MV-4-11 (cell line): ENCODE results near the gene MAGI2.
A peak's percentile ranks its signal among the peaks of the same experiment; 100 is the strongest.
"Not testable (repeated sequence)": the region's sequence is repeated elsewhere in the genome, so short reads cannot be mapped to it uniquely, and the experiment has no call there.

Source experiments
- DNase-seq: peaks from one replicate; lab custom pipeline; 2025; lab: John Stamatoyannopoulos, UW

Gene MAGI2

GRCh38 chr7:78346827-78347226, 1106.6 kb downstream of the MAGI2 start:
- no peak for DNase-seq

DNA sequence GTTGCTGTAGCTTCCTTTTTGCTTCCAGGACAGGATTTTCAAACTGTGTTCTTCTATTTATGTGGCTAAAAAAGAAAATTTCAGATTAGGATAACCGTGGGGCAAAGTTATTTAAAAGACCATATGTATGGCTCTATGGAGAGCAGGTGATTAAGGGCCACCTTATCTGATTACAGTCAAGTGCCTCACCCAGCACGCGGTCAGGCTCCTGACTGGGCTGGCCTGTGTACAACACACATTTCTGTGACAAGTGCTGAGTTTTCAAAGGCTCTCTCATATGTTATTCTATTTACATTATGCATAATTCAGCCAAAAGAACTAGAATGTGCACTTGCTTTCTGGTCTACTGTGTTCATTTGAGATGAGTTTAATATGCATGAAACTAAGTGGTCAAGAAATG, 1107.5 kb downstream of the MAGI2 start:
- DNase-seq = no peak

- no peak for DNase-seq
These were observed 1108.1 kb downstream of the MAGI2 start for GRCh38 chr7:78345293-78345911.

- no peak for DNase-seq
These were observed 1119.0 kb downstream of the MAGI2 start for GRCh38 chr7:78334426-78334825.

DNA sequence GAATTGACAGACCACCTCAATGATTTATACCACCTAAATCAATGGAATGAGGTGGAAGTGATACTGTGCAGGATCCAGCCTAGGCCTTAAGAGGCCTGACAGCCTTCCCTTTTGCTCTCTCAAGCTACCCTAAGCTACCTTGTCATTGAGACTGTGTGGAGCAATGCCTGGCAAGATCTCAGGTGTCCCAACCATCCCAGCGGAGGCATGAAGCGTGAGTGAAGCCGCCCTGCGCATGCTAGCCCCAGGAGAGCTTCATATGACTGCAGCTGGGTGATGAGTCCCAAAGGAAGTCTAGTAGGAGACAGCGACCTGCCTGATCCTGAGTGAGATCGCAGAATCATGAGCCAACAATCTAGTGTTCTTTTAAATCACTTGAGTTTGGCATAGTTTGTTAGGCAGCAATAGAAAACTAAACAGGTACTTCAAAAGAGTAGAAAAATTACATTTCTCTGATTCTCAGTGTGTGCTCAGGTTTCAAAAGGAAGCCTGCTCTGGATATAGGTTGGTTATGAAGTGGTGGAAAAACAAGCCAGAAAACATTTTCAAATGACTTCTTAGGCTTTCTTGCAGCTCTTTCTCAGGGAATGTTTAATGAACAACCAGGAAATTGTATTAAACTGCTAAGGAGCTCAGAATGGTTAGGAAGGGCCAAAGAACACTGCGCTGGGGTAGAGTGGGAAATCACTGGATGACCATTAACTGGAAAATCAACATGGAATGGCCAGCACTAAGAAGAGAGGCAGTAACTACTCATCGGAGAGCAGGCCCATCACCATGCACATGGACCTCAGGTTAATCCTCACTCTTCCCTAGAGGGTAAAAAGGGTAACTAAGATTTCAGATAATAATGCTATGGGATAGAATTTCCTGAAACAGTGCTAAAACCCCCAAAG, 1119.7 kb downstream of the MAGI2 start:
- DNase-seq = no peak

DNA sequence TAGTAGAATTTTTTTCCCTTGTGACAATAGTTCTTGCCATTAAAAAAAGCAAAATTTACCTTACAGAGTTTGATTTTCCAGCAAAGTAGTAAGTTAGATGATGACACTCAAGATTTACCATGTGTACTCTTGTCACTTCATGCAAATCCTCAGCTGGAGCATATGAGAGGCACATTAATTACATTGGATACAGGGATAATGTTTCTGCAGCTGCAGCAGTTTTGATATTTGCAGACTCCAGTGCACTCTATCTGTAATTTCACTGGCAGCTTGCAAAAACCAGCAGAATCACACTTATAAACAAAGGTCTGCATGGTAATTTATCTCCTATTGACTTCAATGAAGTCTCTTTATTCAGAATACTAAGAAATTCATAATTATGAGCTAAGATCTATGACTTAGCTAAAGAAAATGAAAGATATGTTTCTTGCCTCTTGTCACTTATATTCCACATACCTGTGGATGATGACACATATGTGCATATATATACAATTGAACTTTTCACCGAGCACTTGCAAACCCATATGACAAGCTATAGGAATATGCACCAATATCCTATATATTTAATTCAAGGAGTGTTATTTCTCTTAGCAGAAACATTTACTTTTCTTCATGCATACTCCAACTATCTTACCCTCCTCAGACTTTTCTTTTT, 1124.3 kb downstream of the MAGI2 start:
- no peak for DNase-seq

DNA sequence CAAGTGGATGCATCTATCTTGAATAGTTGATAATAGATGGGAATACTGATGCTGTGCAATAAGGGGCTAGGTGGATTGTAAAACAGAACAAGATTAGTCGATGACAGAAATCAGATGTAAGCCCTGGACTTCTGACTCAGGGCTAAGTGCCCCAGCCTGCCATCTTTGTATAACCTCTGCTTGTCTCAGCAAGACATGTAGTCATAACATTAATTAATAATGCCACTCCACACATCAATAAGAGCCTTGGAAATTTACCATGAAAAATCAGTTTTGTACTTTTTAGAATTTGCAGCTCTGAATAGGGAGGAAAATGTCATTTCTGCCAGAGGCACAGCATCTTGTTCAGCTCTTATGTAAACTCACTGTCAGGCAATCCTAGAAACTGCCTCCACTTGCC, 1125.7 kb downstream of the MAGI2 start:
- no peak for DNase-seq

GRCh38 chr7:78326876-78327275, 1126.6 kb downstream of the MAGI2 start:
- DNase-seq = no peak

DNA sequence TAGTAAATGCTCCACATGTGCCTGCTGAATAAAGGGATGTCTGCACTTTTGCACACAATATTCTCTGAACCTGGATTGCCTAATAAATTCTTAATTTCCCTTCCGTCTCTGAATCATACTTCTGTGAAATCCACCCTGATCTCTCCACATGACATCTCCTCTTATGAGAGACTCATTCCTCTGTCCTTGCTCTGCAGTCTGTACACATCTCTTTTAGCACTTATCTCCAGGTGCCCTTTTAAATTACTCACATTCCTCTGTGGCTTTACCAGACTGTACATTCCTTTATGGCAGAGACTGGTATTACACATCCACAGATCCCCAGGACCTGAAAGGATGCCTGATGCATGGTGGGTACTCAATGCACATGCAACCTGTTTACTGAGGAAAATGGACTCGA, 1127.3 kb downstream of the MAGI2 start:
- no peak for DNase-seq

DNA sequence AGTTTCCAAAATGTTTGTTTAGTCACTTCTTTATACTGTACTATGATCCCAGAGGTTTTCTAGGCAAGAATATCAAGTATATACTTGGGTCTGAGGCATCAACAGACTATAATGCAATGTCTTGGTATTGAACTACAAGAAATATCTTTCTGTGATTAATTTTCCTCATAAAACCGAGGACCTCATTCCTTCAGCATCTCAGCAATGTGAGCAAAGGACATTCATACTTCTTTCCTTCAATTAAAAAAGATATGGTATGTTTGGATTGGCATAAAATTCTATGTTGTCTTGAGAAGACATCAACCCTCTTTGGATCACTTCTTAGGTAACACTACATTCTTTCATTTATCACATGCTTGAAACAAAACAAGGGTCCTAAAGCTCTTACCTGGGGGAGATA, 1130.3 kb downstream of the MAGI2 start:
- no peak for DNase-seq

- DNase-seq = not testable (repeated sequence)
These were observed 1131.2 kb downstream of the MAGI2 start for GRCh38 chr7:78322231-78322630.

GRCh38 chr7:78317371-78317770, 1136.1 kb downstream of the MAGI2 start:
- no peak for DNase-seq

DNA sequence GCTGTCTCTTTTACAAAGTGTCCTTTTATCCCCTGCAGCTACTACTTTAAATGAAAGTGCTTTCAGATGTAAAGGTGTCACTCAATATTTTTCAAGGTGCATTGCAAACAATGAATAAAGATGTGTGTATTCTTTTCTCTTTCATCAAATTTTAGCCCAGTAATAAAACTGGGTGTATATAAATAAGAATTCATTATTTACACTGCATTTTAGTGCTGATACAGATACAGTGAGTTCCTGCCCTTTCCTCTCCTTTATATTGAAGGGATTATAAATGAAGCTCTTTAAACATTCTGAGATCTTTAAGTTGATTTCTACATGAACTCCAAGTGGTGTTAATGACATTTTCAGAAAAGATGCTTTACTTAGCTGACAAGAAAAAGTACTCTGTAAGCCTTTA, 1137.4 kb downstream of the MAGI2 start:
- DNase-seq = no peak

DNA sequence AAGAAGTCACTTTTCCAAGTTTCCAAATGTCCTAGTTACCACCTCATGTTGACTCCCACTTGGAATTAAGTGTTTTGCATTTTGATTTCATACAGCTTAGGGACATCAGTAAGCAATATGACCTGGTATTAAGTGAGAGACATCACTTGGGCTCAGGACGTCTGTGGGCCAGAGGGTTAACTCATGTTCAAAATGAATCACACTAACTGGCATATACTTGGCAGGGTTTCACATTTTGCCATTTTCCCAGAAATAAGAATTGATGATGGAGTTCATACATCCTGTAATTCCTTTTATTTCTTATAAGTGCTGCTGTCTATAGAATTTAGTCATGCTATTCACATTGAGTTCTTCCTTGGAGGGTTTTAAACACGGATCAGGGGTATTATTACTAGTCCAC, 1138.3 kb downstream of the MAGI2 start:
- no peak for DNase-seq

DNA sequence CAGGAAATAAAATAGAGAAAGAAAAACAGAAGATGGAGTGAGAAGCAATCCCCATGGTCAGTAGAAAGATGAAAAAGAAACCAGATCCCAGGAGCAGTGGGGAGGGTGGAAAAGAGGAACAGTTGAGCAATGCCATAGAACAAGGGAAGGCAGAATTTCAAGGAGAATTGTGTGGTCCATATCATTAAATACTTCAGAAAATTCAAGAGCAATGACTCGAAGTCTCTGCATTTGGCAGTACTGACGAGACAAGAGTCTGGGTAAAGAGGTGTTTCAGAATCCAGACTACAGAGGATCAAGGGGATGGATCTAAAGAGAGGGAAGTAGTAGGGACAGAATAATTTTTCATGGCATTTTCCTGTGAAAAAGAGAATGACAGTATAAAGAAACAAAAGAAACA, 1142.3 kb downstream of the MAGI2 start:
- DNase-seq = no peak

- no peak for DNase-seq
These were observed 1145.6 kb downstream of the MAGI2 start for GRCh38 chr7:78307892-78308291.

- no peak for DNase-seq
These were observed 1146.8 kb downstream of the MAGI2 start for GRCh38 chr7:78306634-78307033.

DNA sequence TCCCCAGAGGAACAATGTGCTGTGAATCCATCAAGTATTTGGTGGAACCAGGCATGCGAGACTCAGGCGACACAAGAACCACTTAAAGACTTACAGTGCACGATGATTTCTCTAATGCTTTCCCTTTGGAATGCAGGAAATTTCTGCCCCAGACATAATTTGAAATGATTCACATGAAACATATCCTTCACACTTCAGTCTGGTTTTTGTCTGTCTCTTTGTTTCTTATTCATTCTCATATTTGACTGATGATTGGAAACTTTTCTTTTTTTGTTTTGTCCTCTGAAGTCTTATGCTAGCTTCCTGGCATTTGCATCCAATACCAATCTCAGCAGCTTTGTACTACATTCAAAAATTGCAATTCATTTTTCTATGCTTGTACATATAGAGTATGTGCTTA, 1152.1 kb downstream of the MAGI2 start:
- no peak for DNase-seq

- no peak for DNase-seq
These were observed 1154.4 kb downstream of the MAGI2 start for GRCh38 chr7:78299088-78299487.

DNA sequence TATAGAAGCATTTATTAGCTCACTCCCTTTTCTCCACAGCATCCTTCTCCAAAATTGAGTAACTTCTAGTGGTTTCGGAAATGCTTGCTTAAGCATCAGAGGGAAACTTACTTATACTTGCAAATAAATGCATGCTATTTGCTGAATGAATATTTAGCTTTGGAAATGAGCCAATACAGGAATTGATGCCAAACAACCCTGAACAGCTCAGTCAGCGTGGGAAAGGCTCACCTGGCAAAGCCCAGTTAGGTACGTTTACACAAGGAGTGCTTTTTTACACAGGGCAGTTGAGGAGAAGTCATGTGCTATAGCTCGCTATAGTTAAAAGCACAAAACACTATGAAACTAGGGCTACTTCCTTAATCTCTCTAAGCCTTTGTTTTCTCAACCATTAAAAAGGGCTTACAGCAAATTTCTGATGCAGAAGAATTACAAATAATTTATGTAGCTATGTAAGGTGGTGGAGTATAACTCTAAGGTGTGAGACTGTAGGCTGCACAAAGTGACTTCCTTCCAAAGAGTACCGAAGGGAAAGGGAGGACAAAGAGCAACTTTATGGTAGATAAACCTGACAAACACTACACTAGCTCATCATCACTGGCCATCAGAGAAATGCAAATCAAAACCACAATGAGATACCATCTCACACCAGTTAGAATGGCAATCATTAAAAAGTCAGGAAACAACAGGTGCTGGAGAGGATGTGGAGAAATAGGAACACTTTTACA, 1156.7 kb downstream of the MAGI2 start:
- peak; percentile 42 for DNase-seq

GRCh38 chr7:78296046-78296597, 1157.3 kb downstream of the MAGI2 start:
- peak; percentile 0 for DNase-seq

DNA sequence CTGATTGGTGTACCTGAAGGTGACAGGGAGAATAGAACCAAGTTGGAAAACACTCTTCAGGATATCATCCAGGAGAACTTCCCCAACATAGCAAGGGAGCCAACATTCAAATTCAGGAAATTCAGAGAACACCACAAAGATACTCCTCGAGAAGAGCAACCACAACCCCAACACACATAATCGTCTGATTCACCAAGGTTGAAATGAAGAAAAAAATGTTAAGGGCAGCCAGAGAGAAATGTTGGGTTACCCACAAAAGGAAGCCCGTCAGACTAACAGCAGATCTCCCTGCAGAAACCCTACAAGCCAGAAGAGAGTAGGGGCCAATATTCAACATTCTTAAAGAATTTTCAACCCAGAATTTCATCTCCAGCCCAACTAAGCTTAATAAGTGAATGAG, 1164.0 kb downstream of the MAGI2 start:
- DNase-seq = not testable (repeated sequence)
